Smooth muscle cell (in vitro differentiated cells): Measurements from ENCODE around the gene BCAS3. TPM values are rescaled to one million over a fixed set of nuclear protein-coding genes. Genes with fewer than 3 reads are reported as not detected.

ENCODE experiments used
- DNase-seq: peaks from one replicate; lab custom pipeline; 2025; ENCODE audit not compliant: unreplicated experiment; lab: John Stamatoyannopoulos, UW
- H2AFZ ChIP-seq: fragments of 200-600 bp; sonication (generic); 2 replicates; pipeline ENCODE4 v1.6.0; 2016; ENCODE audit warnings: antibody characterized with exemption, low read depth, mild to moderate bottlenecking
- H3F3A ChIP-seq: fragments of 200-600 bp; sonication (generic); 2 replicates; pipeline ENCODE4 v1.6.0; 2017; ENCODE audit warnings: antibody characterized with exemption, low read depth
- H3K27ac ChIP-seq: fragments of 200-600 bp; sonication (generic); 2 replicates; pipeline ENCODE4 v1.5.1; 2016; ENCODE audit warnings: low read depth, mild to moderate bottlenecking
- H3K27me3 ChIP-seq: fragments of 200-600 bp; sonication (generic); 2 replicates; pipeline ENCODE4 v1.6.1; 2016; ENCODE audit warnings: low read depth, mild to moderate bottlenecking
- H3K36me3 ChIP-seq: fragments of 200-600 bp; sonication (generic); 2 replicates; pipeline ENCODE4 v1.5.1; 2016; ENCODE audit warnings: low read depth
- H3K4me1 ChIP-seq: fragments of 200-600 bp; sonication (generic); 2 replicates; pipeline ENCODE4 v1.5.1; 2016; ENCODE audit warnings: low read depth
- H3K4me2 ChIP-seq: fragments of 200-600 bp; sonication (generic); 2 replicates; pipeline ENCODE4 v1.6.0; 2016; ENCODE audit warnings: mild to moderate bottlenecking
- H3K4me3 ChIP-seq: fragments of 200-600 bp; sonication (generic); 2 replicates; pipeline ENCODE4 v1.5.1; 2016; ENCODE audit warnings: mild to moderate bottlenecking
- H3K79me2 ChIP-seq: fragments of 200-600 bp; sonication (generic); 2 replicates; pipeline ENCODE4 v1.6.0; 2016; ENCODE audit warnings: low read depth, mild to moderate bottlenecking
- H3K9ac ChIP-seq: fragments of 200-600 bp; sonication (generic); 2 replicates; pipeline ENCODE4 v1.6.0; 2016; ENCODE audit warnings: low read depth
- H3K9me3 ChIP-seq: fragments of 200-600 bp; sonication (generic); replicated peaks from 2 replicates; pipeline ENCODE4 v1.5.1; 2016; ENCODE audit warnings: low read depth
- H4K20me1 ChIP-seq: fragments of 200-600 bp; sonication (generic); 2 replicates; pipeline ENCODE4 v1.6.0; 2016; ENCODE audit warnings: low read depth
- WGBS: methylation state at CpG from one replicate; pipeline ENCODE4 v1.1.7; 2016; ENCODE audit warnings: low lambda C conversion rate; 5-methylcytosine and 5-hydroxymethylcytosine counted together
- polyA plus RNA-seq: library from polyadenylated mRNA; unstranded; fragments of >200 nt; fragmentation: Nextera tagmentation; extraction: Ambion mirVana; gene quantifications from 2 replicates; pipeline ENCODE4 v1.2.1, GENCODE V29; 2016
- total RNA-seq: library from RNA; depleted of rRNA; stranded (reverse); fragments of >200 nt; gene quantifications from 2 replicates; pipeline ENCODE4 v1.2.3, GENCODE V29; 2014
- TF ChIP-seq, protein P1 (sequence below): fragments of 200-600 bp; sonication (generic); IDR thresholded peaks from 2 replicates; pipeline ENCODE4 v1.5.1; 2017; ENCODE audit warnings: borderline replicate concordance, mild to moderate bottlenecking, antibody characterized with exemption; ENCODE audit not compliant: insufficient read depth, poor library complexity, severe bottlenecking

BCAS3 gene
- total and polyA plus RNA-seq, 2 experiments from 2014 or later, result 17.2 to 54.5 TPM

DNA sequence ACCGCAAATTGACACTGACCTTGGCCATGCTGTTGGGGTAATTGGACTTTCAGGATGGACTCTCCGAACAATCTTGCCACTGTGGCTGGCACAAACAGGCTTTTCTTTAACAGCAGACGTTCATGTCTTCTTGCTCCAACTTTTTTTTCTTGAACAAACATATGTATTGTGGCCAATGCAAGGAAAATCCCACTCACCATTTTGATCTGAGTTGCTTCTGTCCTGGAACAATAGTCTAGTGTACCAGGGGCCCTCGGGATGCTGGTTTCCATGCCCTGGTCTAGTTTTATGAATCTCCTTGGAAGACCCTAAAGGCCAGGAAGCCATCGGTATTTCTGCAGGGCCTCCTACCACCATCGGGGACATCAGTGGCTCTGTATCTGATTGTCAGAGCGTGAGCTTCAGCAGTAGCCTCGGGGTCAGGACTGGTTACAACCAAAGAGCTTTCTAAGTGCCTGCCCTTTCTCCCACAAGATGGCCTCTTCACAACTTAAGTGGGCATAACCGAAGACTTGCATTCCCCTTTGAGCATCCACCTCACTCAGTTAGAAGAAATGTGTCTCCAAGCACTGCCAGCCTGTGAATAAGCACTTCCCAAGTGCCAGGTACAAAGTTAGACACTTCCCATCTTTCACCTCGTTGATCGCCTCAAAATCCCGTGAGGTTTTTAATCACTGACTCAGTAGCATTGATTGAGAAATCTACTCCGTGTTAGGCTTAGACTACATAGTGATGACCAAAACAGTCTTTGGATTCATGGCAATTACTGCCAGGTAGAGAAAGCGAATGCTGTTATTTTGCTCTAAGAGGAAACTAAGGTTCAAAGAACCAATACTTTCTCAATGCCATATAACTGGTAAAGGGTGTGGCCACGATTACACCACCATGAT is 635.0 kb downstream of the BCAS3 start:
- TF ChIP-seq, protein P1, sequence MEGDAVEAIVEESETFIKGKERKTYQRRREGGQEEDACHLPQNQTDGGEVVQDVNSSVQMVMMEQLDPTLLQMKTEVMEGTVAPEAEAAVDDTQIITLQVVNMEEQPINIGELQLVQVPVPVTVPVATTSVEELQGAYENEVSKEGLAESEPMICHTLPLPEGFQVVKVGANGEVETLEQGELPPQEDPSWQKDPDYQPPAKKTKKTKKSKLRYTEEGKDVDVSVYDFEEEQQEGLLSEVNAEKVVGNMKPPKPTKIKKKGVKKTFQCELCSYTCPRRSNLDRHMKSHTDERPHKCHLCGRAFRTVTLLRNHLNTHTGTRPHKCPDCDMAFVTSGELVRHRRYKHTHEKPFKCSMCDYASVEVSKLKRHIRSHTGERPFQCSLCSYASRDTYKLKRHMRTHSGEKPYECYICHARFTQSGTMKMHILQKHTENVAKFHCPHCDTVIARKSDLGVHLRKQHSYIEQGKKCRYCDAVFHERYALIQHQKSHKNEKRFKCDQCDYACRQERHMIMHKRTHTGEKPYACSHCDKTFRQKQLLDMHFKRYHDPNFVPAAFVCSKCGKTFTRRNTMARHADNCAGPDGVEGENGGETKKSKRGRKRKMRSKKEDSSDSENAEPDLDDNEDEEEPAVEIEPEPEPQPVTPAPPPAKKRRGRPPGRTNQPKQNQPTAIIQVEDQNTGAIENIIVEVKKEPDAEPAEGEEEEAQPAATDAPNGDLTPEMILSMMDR, result no peak
- no peaks in the 10 kb centered on the region for H3K36me3 ChIP-seq
- no peak overlapping the region for H3K9ac ChIP-seq
- H3K4me3 ChIP-seq, result no peak overlapping the region
- H3K79me2 ChIP-seq, result no peaks in the 10 kb centered on the region
- H3K27me3 ChIP-seq, result no peaks in the 10 kb centered on the region
- no peaks in the 10 kb centered on the region for H3K9me3 ChIP-seq
- no peak overlapping the region for H3K4me2 ChIP-seq
- H3F3A ChIP-seq, result peaks cover 11% of the 10 kb centered on the region
- H2AFZ ChIP-seq, result no peak overlapping the region
- H3K4me1 ChIP-seq, result peaks cover 23% of the 10 kb centered on the region
- 94% methylated on average over 15 of the region's 15 CpGs for WGBS
- no peaks in the 10 kb centered on the region for H4K20me1 ChIP-seq
- H3K27ac ChIP-seq, result no peak overlapping the region
- no peak for DNase-seq

DNA sequence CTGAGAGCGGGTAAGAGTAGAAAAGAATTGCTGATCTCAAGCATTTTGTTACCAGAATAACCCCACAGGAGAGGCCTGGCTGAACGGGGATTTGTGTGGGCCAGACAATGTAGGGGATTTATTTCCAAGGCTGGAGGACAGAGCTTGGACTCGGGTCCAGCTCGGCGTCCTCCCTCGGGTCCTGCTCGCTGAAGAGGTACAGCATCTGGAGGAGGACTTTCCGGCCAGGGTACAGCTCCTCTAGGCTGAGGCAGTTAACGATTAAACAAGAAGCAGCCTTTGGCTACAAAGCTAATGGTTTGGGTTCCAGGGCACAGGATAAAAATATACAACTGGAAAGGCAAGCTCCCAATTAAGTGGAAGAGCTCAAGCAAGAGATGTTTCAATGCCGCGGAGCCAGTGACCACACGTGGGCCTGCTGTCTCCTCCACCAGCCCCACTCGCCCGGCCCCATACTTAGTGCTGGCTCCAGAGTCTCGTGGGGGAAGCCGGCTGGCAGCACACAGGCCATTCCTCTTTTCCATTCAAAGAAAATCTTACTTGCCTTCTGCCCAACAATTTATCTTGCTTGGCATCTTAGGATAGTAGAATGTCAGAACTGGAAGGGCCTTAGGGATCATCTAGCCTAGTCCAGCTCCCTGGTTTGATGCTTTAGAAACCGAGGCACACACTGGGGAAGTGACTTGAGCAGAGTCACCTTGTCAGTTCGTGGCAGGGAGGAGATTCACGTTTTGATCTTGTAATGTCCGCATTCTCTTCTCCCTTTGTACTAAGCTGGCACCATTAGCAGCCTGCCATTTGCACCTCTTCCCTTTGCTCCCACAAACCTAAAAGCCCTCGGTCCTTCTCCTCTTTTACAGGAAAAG is 636.0 kb downstream of the BCAS3 start:
- no peak overlapping the region for H2AFZ ChIP-seq
- no peak overlapping the region for H3K4me2 ChIP-seq
- peak overlapping the region; percentile 55 for H3K27ac ChIP-seq
- H3K9me3 ChIP-seq, result no peaks in the 10 kb centered on the region
- WGBS, result 80% methylated on average over 21 of the region's 21 CpGs
- no peaks in the 10 kb centered on the region for H3K27me3 ChIP-seq
- no peaks in the 10 kb centered on the region for H4K20me1 ChIP-seq
- peaks cover 9% of the 10 kb centered on the region for H3F3A ChIP-seq
- no peak for DNase-seq
- no peaks in the 10 kb centered on the region for H3K36me3 ChIP-seq
- H3K79me2 ChIP-seq, result no peaks in the 10 kb centered on the region
- peaks cover 22% of the 10 kb centered on the region for H3K4me1 ChIP-seq
- H3K9ac ChIP-seq, result no peak overlapping the region
- TF ChIP-seq, protein P1, result no peak
- H3K4me3 ChIP-seq, result no peak overlapping the region

DNA sequence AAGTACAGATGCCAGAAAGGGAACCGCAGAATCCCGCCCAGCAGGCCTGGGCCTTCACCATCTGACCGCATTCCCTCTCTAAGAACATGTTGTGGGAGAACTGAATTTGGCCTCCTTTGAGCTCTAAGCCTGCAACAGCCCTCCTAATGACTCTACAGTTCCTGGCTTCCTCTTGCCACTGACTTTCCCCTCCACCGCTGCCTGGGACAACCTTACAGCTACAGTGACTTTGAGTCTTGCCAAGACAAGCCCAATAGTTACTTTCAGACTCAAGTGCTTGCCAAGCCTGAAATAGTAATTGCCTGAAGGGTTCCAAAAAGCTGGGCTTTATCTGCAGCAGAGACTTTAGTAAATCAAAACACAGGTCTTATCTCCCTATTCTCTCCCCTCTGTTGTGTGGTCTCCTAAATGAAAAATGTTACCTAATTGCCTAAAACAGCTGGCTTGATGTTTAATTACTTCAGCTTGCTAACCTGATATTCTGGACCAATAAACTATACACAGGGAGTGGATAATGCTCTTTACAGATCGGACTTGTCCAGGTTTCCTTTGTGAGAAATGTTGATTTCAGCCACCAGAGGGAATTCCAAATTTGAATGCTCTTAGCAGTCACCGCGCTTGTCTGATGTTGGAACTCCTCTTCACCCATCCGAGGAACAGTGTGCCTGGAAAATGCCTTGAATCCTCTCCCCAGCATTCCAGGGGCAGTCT is 636.9 kb downstream of the BCAS3 start:
- H2AFZ ChIP-seq, result no peak overlapping the region
- H3K27me3 ChIP-seq, result no peaks in the 10 kb centered on the region
- H3K36me3 ChIP-seq, result no peaks in the 10 kb centered on the region
- DNase-seq, result no peak
- TF ChIP-seq, protein P1, result peak; percentile 3
- no peak overlapping the region for H3K9ac ChIP-seq
- H3K79me2 ChIP-seq, result no peaks in the 10 kb centered on the region
- H3K4me2 ChIP-seq, result peak overlapping the region; percentile 49
- no peaks in the 10 kb centered on the region for H3K9me3 ChIP-seq
- no peak overlapping the region for H3K4me3 ChIP-seq
- peak overlapping the region; percentile 55 for H3K27ac ChIP-seq
- 55% methylated on average over 8 of the region's 8 CpGs for WGBS
- peaks cover 18% of the 10 kb centered on the region for H3K4me1 ChIP-seq
- H3F3A ChIP-seq, result peaks cover under 1% of the 10 kb centered on the region
- no peaks in the 10 kb centered on the region for H4K20me1 ChIP-seq
